GM21526 (cell line): ENCODE results near the gene PACRG.

Experiments used
- ATAC-seq: cut with Tn5 transposase; IDR thresholded peaks from one replicate; pipeline ENCODE4 v1.9.1; 2021; ENCODE audit warnings: moderate library complexity; ENCODE audit not compliant: unreplicated experiment, low FRiP score

PACRG gene

GRCh38 chr6:163319609-163320366 is 592.0 kb downstream of the PACRG start:
- no peak for ATAC-seq

- no peak for ATAC-seq
Measured at GRCh38 chr6:163320402-163320801, 592.6 kb downstream of the PACRG start.

- no peak for ATAC-seq
Measured at GRCh38 chr6:163320804-163321203, 593.0 kb downstream of the PACRG start.

GRCh38 chr6:163321717-163322116 is 593.9 kb downstream of the PACRG start:
- no peak for ATAC-seq

- ATAC-seq = no peak
Measured at GRCh38 chr6:163323274-163323673, 595.5 kb downstream of the PACRG start.

GRCh38 chr6:163323705-163324104 is 595.9 kb downstream of the PACRG start:
- ATAC-seq = no peak

- ATAC-seq = no peak
Measured at GRCh38 chr6:163324326-163324687, 596.5 kb downstream of the PACRG start.

- ATAC-seq = no peak
Measured at GRCh38 chr6:163324688-163325389, 597.1 kb downstream of the PACRG start.

- ATAC-seq = no peak
Measured at GRCh38 chr6:163325390-163325784, 597.6 kb downstream of the PACRG start.

GRCh38 chr6:163327165-163327880 is 599.5 kb downstream of the PACRG start:
- no peak for ATAC-seq

GRCh38 chr6:163327921-163328320 is 600.1 kb downstream of the PACRG start:
- ATAC-seq = no peak

GRCh38 chr6:163328411-163328810 is 600.6 kb downstream of the PACRG start:
- no peak for ATAC-seq

GRCh38 chr6:163329991-163330390 is 602.2 kb downstream of the PACRG start:
- no peak for ATAC-seq

- no peak for ATAC-seq
Measured at GRCh38 chr6:163331245-163331644, 603.5 kb downstream of the PACRG start.

- ATAC-seq = no peak
Measured at GRCh38 chr6:163332575-163332974, 604.8 kb downstream of the PACRG start.

GRCh38 chr6:163333038-163333437 is 605.3 kb downstream of the PACRG start:
- ATAC-seq = no peak

- ATAC-seq = no peak
Measured at GRCh38 chr6:163333701-163334663, 606.2 kb downstream of the PACRG start.

- ATAC-seq = no peak
Measured at GRCh38 chr6:163335056-163335455, 607.3 kb downstream of the PACRG start.

GRCh38 chr6:163335671-163336545 is 608.1 kb downstream of the PACRG start:
- no peak for ATAC-seq
